GM12878 (cell line): ENCODE measurements around the gene ZBTB7B. TPM values are rescaled to one million over a fixed set of nuclear protein-coding genes. Genes with fewer than 3 reads are reported as not detected.

ENCODE experiments used
- CHD1 ChIP-seq: IDR thresholded peaks from 2 replicates; pipeline ENCODE4 v1.6.1; 2012; ENCODE audit warnings: low read depth, low read length, improper control_type of control experiment
- CHD2 ChIP-seq: IDR thresholded peaks from 2 replicates; pipeline ENCODE4 v1.6.1; 2011; ENCODE audit warnings: low read depth, low read length, improper control_type of control experiment, borderline replicate concordance
- NFYA ChIP-seq: IDR thresholded peaks from 2 replicates; pipeline ENCODE4 v1.6.1; 2011; ENCODE audit warnings: low read depth, mild to moderate bottlenecking, low read length, improper control_type of control experiment, borderline replicate concordance
- NFYB ChIP-seq: IDR thresholded peaks from 2 replicates; pipeline ENCODE4 v1.6.1; 2011; ENCODE audit warnings: low read depth, mild to moderate bottlenecking, low read length, improper control_type of control experiment, moderate library complexity; ENCODE audit not compliant: insufficient read depth
- POLR2A ChIP-seq: IDR thresholded peaks from 2 replicates; pipeline ENCODE4 v1.6.1; 2011; ENCODE audit warnings: low read depth, mild to moderate bottlenecking, low read length
- RAD51 ChIP-seq: fragments of 450-650 bp; IDR thresholded peaks from 2 replicates; pipeline ENCODE4 v1.6.1; 2016; ENCODE audit warnings: moderate library complexity, mild to moderate bottlenecking, inconsistent platforms
- RUNX3 ChIP-seq: IDR thresholded peaks from 2 replicates; pipeline ENCODE4 v1.6.1; 2012; ENCODE audit warnings: low read length, inconsistent platforms
- SMAD5 ChIP-seq: IDR thresholded peaks from 2 replicates; pipeline ENCODE4 v1.6.1; 2016; ENCODE audit warnings: antibody characterized with exemption, low read depth
- SPI1 ChIP-seq: IDR thresholded peaks from 2 replicates; pipeline ENCODE4 v1.6.1; 2011; ENCODE audit warnings: low read depth, mild to moderate bottlenecking, low read length, moderate library complexity, borderline replicate concordance; ENCODE audit not compliant: insufficient read depth
- TCF12 ChIP-seq: IDR thresholded peaks from 2 replicates; pipeline ENCODE4 v1.6.1; 2011; ENCODE audit warnings: low read depth, mild to moderate bottlenecking, low read length
- TCF3 ChIP-seq: IDR thresholded peaks from 2 replicates; pipeline ENCODE4 v1.6.1; 2012; ENCODE audit warnings: low read depth, mild to moderate bottlenecking, low read length, borderline replicate concordance; ENCODE audit not compliant: insufficient read depth
- USF1 ChIP-seq: IDR thresholded peaks from 2 replicates; pipeline ENCODE4 v1.6.1; 2011; ENCODE audit warnings: borderline replicate concordance, low read depth, mild to moderate bottlenecking, moderate library complexity, mixed read lengths, low read length; ENCODE audit not compliant: insufficient read depth; ENCODE audit errors: extremely low read length
- ZNF274 ChIP-seq: IDR thresholded peaks from one replicate; pipeline ENCODE4 v1.8.0; 2011; ENCODE audit not compliant: insufficient read length, insufficient read depth
- polyA plus RNA-seq, 11 experiments: library from polyadenylated mRNA; depleted of rRNA in 4 of 11; unstranded in 6 of 11; stranded (reverse) in 5 of 11; fragments of >200 nt; fragmentation: Nextera tagmentation in 4 of 11; fragmentation: Illumina TruSeq in 1 of 11; extraction: Ambion mirVana in 4 of 11; extraction: Trizol in 1 of 11; gene quantifications; 1 replicate in 1 of 11; 2 replicates in 10 of 11; pipeline versions ENCODE4 v1.2.1 to v1.2.3, GENCODE V29; 2011 to 2016; ENCODE audit warnings: inconsistent platforms in 2 of 11, missing spikeins in 2 of 11, low read depth in 1 of 11
- total RNA-seq, 4 experiments: library from RNA; depleted of rRNA in 3 of 4; stranded (reverse); fragments of >200 nt in 3 of 4; fragmentation: Illumina TruSeq in 1 of 4; extraction: Trizol in 1 of 4; gene quantifications; 2 replicates each; pipeline versions ENCODE4 v1.2.1 to v1.2.3, GENCODE V29; 2013 to 2021
- TF ChIP-seq, protein P1 (sequence below): fragments of 450-650 bp; IDR thresholded peaks from 2 replicates; pipeline ENCODE4 v1.6.1; 2017; ENCODE audit warnings: mild to moderate bottlenecking, low read depth, inconsistent platforms; ENCODE audit not compliant: poor library complexity, severe bottlenecking
- TF ChIP-seq, protein P2 (sequence below): IDR thresholded peaks from 2 replicates; pipeline ENCODE4 v1.6.1; 2011; ENCODE audit warnings: low read depth, mild to moderate bottlenecking, low read length, moderate library complexity, borderline replicate concordance; ENCODE audit errors: extremely low read depth
- TF ChIP-seq, protein P3 (sequence below): fragments of 450-650 bp; IDR thresholded peaks from 2 replicates; pipeline ENCODE4 v1.6.1; 2016; ENCODE audit warnings: mild to moderate bottlenecking
- TF ChIP-seq, protein P4 (sequence below): IDR thresholded peaks from 2 replicates; pipeline ENCODE4 v1.6.1; 2012; ENCODE audit warnings: low read depth, low read length, improper control_type of control experiment
- TF ChIP-seq, protein P5 (sequence below): fragments of 450-650 bp; formaldehyde crosslinking; IDR thresholded peaks from 2 replicates; pipeline ENCODE4 v1.5.0; 2022; ENCODE audit warnings: mild to moderate bottlenecking, missing genetic modification characterization

Gene ZBTB7B
- total and polyA plus RNA-seq, 10 of the 15 experiments (the other 5 are each of a cell fraction or from before 2014, with no cell fraction given) = 0.11 to 44.9 (median 11.3) TPM

DNA sequence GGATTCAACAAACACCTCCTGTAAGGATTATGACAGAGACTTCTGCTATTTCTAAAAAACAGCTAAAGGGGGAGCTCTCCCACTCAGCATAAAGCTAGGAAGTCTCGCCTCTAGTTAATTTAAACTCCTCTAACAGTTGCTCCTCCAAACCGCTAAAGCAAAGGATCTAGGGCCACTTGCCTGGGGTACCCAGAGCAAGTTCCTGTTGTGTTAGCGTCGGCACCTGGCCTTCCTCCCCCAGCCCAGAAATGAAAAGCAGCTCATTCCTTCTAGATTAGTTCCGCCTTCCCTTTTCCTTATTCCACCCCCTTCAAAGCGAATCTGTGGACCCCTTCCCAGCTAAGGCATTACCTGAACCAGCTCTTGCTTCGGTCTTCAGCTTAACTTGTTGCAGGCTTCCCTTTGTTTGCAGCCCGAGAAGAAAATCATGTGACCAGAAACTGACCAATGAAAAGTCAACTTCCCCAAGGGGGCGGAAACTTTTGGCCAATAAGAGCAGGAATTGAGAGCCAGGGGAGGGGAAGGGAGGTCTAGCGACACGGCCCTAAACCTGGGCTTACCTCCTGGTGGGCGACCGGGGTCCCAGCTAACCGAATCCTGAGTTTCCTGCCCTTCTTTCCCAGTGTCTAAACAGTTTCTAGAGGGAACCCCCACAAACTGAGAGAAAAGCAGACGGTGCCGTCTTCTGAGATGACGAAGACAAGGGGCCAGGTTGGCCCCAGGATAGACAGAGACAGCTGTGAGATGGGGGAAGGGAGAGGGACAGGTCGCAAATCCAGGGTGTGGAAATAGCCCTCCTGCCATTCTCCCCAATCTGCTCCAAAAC, 46.7 kb upstream of the ZBTB7B start, which contains the start of gene PBXIP1 (continued):
- TF ChIP-seq, protein P1, sequence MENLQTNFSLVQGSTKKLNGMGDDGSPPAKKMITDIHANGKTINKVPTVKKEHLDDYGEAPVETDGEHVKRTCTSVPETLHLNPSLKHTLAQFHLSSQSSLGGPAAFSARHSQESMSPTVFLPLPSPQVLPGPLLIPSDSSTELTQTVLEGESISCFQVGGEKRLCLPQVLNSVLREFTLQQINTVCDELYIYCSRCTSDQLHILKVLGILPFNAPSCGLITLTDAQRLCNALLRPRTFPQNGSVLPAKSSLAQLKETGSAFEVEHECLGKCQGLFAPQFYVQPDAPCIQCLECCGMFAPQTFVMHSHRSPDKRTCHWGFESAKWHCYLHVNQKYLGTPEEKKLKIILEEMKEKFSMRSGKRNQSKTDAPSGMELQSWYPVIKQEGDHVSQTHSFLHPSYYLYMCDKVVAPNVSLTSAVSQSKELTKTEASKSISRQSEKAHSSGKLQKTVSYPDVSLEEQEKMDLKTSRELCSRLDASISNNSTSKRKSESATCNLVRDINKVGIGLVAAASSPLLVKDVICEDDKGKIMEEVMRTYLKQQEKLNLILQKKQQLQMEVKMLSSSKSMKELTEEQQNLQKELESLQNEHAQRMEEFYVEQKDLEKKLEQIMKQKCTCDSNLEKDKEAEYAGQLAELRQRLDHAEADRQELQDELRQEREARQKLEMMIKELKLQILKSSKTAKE = peak; percentile 9
- TF ChIP-seq POLR2A = peak; percentile 68
- peak; percentile 18; the same call in 1 of the 2 replicates for TF ChIP-seq RUNX3
- TF ChIP-seq SMAD5 = peak; percentile 27; the same call in 1 of the 2 replicates
- TF ChIP-seq ZNF274 = no peak
- TF ChIP-seq, protein P2, sequence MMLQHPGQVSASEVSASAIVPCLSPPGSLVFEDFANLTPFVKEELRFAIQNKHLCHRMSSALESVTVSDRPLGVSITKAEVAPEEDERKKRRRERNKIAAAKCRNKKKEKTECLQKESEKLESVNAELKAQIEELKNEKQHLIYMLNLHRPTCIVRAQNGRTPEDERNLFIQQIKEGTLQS = no peak
- peak; percentile 8; the same call in 1 of the 2 replicates for TF ChIP-seq NFYA
- no peak for TF ChIP-seq TCF3
- peak; percentile 39 for TF ChIP-seq USF1
- TF ChIP-seq, protein P3, sequence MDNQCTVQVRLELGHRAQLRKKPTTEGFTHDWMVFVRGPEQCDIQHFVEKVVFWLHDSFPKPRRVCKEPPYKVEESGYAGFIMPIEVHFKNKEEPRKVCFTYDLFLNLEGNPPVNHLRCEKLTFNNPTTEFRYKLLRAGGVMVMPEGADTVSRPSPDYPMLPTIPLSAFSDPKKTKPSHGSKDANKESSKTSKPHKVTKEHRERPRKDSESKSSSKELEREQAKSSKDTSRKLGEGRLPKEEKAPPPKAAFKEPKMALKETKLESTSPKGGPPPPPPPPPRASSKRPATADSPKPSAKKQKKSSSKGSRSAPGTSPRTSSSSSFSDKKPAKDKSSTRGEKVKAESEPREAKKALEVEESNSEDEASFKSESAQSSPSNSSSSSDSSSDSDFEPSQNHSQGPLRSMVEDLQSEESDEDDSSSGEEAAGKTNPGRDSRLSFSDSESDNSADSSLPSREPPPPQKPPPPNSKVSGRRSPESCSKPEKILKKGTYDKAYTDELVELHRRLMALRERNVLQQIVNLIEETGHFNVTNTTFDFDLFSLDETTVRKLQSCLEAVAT = 0 out of 2 replicates have a peak, but pooled peaks have one; percentile 32
- 0 out of 2 replicates have a peak, but pooled peaks have one; percentile 59 for TF ChIP-seq CHD1
- peak; percentile 75 for TF ChIP-seq NFYB
- TF ChIP-seq, protein P4, sequence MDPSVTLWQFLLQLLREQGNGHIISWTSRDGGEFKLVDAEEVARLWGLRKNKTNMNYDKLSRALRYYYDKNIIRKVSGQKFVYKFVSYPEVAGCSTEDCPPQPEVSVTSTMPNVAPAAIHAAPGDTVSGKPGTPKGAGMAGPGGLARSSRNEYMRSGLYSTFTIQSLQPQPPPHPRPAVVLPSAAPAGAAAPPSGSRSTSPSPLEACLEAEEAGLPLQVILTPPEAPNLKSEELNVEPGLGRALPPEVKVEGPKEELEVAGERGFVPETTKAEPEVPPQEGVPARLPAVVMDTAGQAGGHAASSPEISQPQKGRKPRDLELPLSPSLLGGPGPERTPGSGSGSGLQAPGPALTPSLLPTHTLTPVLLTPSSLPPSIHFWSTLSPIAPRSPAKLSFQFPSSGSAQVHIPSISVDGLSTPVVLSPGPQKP = 0 out of 2 replicates have a peak, but pooled peaks have one; percentile 2
- TF ChIP-seq, protein P5, sequence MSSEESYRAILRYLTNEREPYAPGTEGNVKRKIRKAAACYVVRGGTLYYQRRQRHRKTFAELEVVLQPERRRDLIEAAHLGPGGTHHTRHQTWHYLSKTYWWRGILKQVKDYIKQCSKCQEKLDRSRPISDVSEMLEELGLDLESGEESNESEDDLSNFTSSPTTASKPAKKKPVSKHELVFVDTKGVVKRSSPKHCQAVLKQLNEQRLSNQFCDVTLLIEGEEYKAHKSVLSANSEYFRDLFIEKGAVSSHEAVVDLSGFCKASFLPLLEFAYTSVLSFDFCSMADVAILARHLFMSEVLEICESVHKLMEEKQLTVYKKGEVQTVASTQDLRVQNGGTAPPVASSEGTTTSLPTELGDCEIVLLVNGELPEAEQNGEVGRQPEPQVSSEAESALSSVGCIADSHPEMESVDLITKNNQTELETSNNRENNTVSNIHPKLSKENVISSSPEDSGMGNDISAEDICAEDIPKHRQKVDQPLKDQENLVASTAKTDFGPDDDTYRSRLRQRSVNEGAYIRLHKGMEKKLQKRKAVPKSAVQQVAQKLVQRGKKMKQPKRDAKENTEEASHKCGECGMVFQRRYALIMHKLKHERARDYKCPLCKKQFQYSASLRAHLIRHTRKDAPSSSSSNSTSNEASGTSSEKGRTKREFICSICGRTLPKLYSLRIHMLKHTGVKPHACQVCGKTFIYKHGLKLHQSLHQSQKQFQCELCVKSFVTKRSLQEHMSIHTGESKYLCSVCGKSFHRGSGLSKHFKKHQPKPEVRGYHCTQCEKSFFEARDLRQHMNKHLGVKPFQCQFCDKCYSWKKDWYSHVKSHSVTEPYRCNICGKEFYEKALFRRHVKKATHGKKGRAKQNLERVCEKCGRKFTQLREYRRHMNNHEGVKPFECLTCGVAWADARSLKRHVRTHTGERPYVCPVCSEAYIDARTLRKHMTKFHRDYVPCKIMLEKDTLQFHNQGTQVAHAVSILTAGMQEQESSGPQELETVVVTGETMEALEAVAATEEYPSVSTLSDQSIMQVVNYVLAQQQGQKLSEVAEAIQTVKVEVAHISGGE = no peak
- peak; percentile 65; the same call in 1 of the 2 replicates for TF ChIP-seq CHD2
- 0 out of 2 replicates have a peak, but pooled peaks have one; percentile 19 for TF ChIP-seq SPI1
- peak; percentile 93 for TF ChIP-seq RAD51
- TF ChIP-seq TCF12 = 0 out of 2 replicates have a peak, but pooled peaks have one; percentile 16
